Measurements from ENCODE around the gene PWP1.

The PWP1 gene

GRCh38 chr12:107660861-107661415 is 24.7 kb upstream of the PWP1 start:
- no peak for DNase-seq (ENCODE audit: low read depth)
- H3K4me3 ChIP-seq (ENCODE audit: low read depth, low read length): no peak overlapping the region
- TF ChIP-seq MAX (IDR thresholded peaks at IDR 0.05; ENCODE audit: low read depth, low read length): no peak
- TF ChIP-seq POLR2A (IDR thresholded peaks at IDR 0.05; ENCODE audit: extremely low read depth, insufficient read length): no peak
- no peak for TF ChIP-seq MYC (IDR thresholded peaks at IDR 0.05; ENCODE audit: low read depth, low read length)
- TF ChIP-seq CTCF (IDR thresholded peaks at IDR 0.05; ENCODE audit: low read depth, low read length): no peak

- TF ChIP-seq MAX (IDR thresholded peaks at IDR 0.05; ENCODE audit: low read depth, low read length) (no peak), CTCF (IDR thresholded peaks at IDR 0.05; ENCODE audit: low read depth, low read length) (no peak), MYC (IDR thresholded peaks at IDR 0.05; ENCODE audit: low read depth, low read length) (no peak), POLR2A (IDR thresholded peaks at IDR 0.05; ENCODE audit: extremely low read depth, insufficient read length) (no peak)
- no peak overlapping the region for H3K4me3 ChIP-seq (ENCODE audit: low read depth, low read length)
- DNase-seq (ENCODE audit: low read depth): no peak
Observed at GRCh38 chr12:107661830-107662229, 23.8 kb upstream of the PWP1 start.

GRCh38 chr12:107662484-107662883 is 23.1 kb upstream of the PWP1 start:
- no peak for DNase-seq (ENCODE audit: low read depth)
- no peak overlapping the region for H3K4me3 ChIP-seq (ENCODE audit: low read depth, low read length)
- TF ChIP-seq POLR2A (IDR thresholded peaks at IDR 0.05; ENCODE audit: extremely low read depth, insufficient read length) (no peak), MYC (IDR thresholded peaks at IDR 0.05; ENCODE audit: low read depth, low read length) (no peak), CTCF (IDR thresholded peaks at IDR 0.05; ENCODE audit: low read depth, low read length) (no peak), MAX (IDR thresholded peaks at IDR 0.05; ENCODE audit: low read depth, low read length) (no peak)

- no peak overlapping the region for H3K4me3 ChIP-seq (ENCODE audit: low read depth, low read length)
- TF ChIP-seq POLR2A (IDR thresholded peaks at IDR 0.05; ENCODE audit: extremely low read depth, insufficient read length) (no peak), MAX (IDR thresholded peaks at IDR 0.05; ENCODE audit: low read depth, low read length) (no peak), MYC (IDR thresholded peaks at IDR 0.05; ENCODE audit: low read depth, low read length) (no peak), CTCF (IDR thresholded peaks at IDR 0.05; ENCODE audit: low read depth, low read length) (no peak)
- DNase-seq (ENCODE audit: low read depth): no peak
Observed at GRCh38 chr12:107663277-107663676, 22.3 kb upstream of the PWP1 start.

GRCh38 chr12:107666009-107666408 is 19.6 kb upstream of the PWP1 start:
- no peak for DNase-seq (ENCODE audit: low read depth)
- TF ChIP-seq CTCF (IDR thresholded peaks at IDR 0.05; ENCODE audit: low read depth, low read length): no peak
- TF ChIP-seq POLR2A (IDR thresholded peaks at IDR 0.05; ENCODE audit: extremely low read depth, insufficient read length): no peak
- no peak for TF ChIP-seq MAX (IDR thresholded peaks at IDR 0.05; ENCODE audit: low read depth, low read length)
- no peak for TF ChIP-seq MYC (IDR thresholded peaks at IDR 0.05; ENCODE audit: low read depth, low read length)
- H3K4me3 ChIP-seq (ENCODE audit: low read depth, low read length): no peak overlapping the region

Measured in NB4 (cell line).